CD4-positive, alpha-beta T cell (primary cell): Measurements from ENCODE around the gene LUC7L2. TPM values are rescaled to one million over a fixed set of nuclear protein-coding genes. Genes with fewer than 3 reads are reported as not detected.

ENCODE experiments used
- ATAC-seq: fragments of 200-7000 bp; cut with Tn5 transposase; one replicate; pipeline ENCODE4 v1.10.0; 2022; ENCODE audit warnings: mild to moderate bottlenecking; ENCODE audit not compliant: poor library complexity
- CTCF ChIA-PET: fragments of 350-600 bp; sonication (Branson Sonifier 250); formaldehyde crosslinking; loops from one replicate; lab custom pipeline; 2021; ENCODE audit warnings: antibody characterized with exemption, inconsistent platforms; lab: Charles Lee
- POLR2A ChIA-PET: fragments of 350-600 bp; sonication (Branson Sonifier 250); formaldehyde crosslinking; loops from one replicate; lab custom pipeline; 2021; ENCODE audit warnings: antibody characterized with exemption, inconsistent platforms; lab: Charles Lee
- DNase-seq, 14 experiments: peaks; one replicate each; pipeline ENCODE4 v3.0.0-alpha.2; 2013 to 2020; ENCODE audit warnings: mixed read lengths in 2 of 14
- H3K27ac ChIP-seq, 2 donors: one replicate each; pipeline versions ENCODE4 v1.5.1 to v1.7.0; 2013; ENCODE audit warnings: low read length in 2 of 2, low read depth in 1 of 2, mild to moderate bottlenecking in 1 of 2
- H3K27me3 ChIP-seq, 2 experiments: 1 replicate in 1 of 2; 2 replicates in 1 of 2; pipeline versions ENCODE4 v1.6.1 to v1.7.0; 2013; ENCODE audit warnings: low read length in 2 of 2, control low read depth in 1 of 2, mild to moderate bottlenecking in 1 of 2, moderate library complexity in 1 of 2; ENCODE audit not compliant: insufficient read depth in 2 of 2, control insufficient read depth in 1 of 2
- H3K36me3 ChIP-seq: one replicate; pipeline ENCODE4 v1.6.1; 2013; ENCODE audit warnings: low read length, control low read depth; ENCODE audit not compliant: insufficient read depth
- H3K4me1 ChIP-seq: one replicate; pipeline ENCODE4 v1.6.1; 2013; ENCODE audit warnings: low read length, control low read depth; ENCODE audit not compliant: insufficient read depth
- H3K4me3 ChIP-seq: one replicate; pipeline ENCODE4 v1.5.1; 2013; ENCODE audit warnings: mild to moderate bottlenecking, low read length, moderate library complexity
- H3K9me3 ChIP-seq, 2 experiments: 1 replicate in 1 of 2; 2 replicates in 1 of 2; pipeline versions ENCODE4 v1.6.1 to v1.7.0; 2013; ENCODE audit warnings: low read length in 2 of 2, mild to moderate bottlenecking in 2 of 2, control low read depth in 1 of 2, moderate library complexity in 1 of 2; ENCODE audit not compliant: control insufficient read depth in 1 of 2, insufficient read depth in 1 of 2
- H3K27ac Mint-ChIP-seq: one replicate; pipeline ENCODE4 v1.8.0; 2020; ENCODE audit warnings: mixed read lengths
- H3K27me3 Mint-ChIP-seq: one replicate; pipeline ENCODE4 v1.8.0; 2021; ENCODE audit warnings: mixed read lengths
- H3K36me3 Mint-ChIP-seq: one replicate; pipeline ENCODE4 v1.8.0; 2021; ENCODE audit warnings: low read depth, mixed read lengths
- H3K4me1 Mint-ChIP-seq: one replicate; pipeline ENCODE4 v1.8.0; 2021; ENCODE audit warnings: low read depth, mixed read lengths
- H3K4me3 Mint-ChIP-seq: one replicate; pipeline ENCODE4 v1.8.0; 2020; ENCODE audit warnings: mild to moderate bottlenecking, mixed read lengths
- H3K9me3 Mint-ChIP-seq: one replicate; pipeline ENCODE4 v1.8.0; 2020; ENCODE audit warnings: mixed read lengths
- intact Hi-C, 2 experiments: fragments of 100-400 bp; cut with DNase I in 1 of 2; cut with micrococcal nuclease in 1 of 2; formaldehyde crosslinking; loops; one replicate each; pipeline versions ENCODE4 v1.15.1 to v1.9.0; 2023 to 2025; cut with DNase I, micrococcal nuclease
- total RNA-seq, 174 experiments: library from RNA in 2 of 174; stranded (reverse) in 2 of 174; gene quantifications; one replicate each; pipeline ENCODE4 v1.2.3 and lab custom pipeline; 2021 to 2026
- TF ChIP-seq, protein P1 (sequence below): fragments of 200-600 bp; IDR thresholded peaks from one replicate; pipeline ENCODE4 v1.8.0; 2022; ENCODE audit warnings: antibody characterized with exemption, mild to moderate bottlenecking

LUC7L2 gene
- total RNA-seq, 2 experiments from 2014 or later, result 177 to 194 TPM

- POLR2A ChIA-PET, result interaction anchor here (1.3 to 1.6 kb wide), 2 partner anchors 11 to 31 kb away, joined by 4 to 6 read pairs; partner anchors contain the start of gene LUC7L2
- Mint-ChIP-seq H3K4me3 (no peak overlapping the region), H3K27ac (no peak overlapping the region), H3K9me3 (no peaks in the 10 kb centered on the region), H3K27me3 (no peaks in the 10 kb centered on the region), H3K36me3 (no peaks in the 10 kb centered on the region), H3K4me1 (peaks cover 16% of the 10 kb centered on the region)
- no peak overlapping the region for H3K27ac ChIP-seq
- no peaks in the 10 kb centered on the region for H3K36me3 ChIP-seq
- TF ChIP-seq, protein P1, sequence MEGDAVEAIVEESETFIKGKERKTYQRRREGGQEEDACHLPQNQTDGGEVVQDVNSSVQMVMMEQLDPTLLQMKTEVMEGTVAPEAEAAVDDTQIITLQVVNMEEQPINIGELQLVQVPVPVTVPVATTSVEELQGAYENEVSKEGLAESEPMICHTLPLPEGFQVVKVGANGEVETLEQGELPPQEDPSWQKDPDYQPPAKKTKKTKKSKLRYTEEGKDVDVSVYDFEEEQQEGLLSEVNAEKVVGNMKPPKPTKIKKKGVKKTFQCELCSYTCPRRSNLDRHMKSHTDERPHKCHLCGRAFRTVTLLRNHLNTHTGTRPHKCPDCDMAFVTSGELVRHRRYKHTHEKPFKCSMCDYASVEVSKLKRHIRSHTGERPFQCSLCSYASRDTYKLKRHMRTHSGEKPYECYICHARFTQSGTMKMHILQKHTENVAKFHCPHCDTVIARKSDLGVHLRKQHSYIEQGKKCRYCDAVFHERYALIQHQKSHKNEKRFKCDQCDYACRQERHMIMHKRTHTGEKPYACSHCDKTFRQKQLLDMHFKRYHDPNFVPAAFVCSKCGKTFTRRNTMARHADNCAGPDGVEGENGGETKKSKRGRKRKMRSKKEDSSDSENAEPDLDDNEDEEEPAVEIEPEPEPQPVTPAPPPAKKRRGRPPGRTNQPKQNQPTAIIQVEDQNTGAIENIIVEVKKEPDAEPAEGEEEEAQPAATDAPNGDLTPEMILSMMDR, result no peak
- no peaks in the 10 kb centered on the region for H3K9me3 ChIP-seq
- H3K4me3 ChIP-seq, result no peak overlapping the region
- DNase-seq, result no peak
- no peaks in the 10 kb centered on the region for H3K4me1 ChIP-seq
- no peak for ATAC-seq
- intact Hi-C loops, result no loop called here
- CTCF ChIA-PET, result no interaction called here
- H3K27me3 ChIP-seq, result no peaks in the 10 kb centered on the region
Observed at GRCh38 chr7:139328375-139328774, 31.3 kb upstream of the LUC7L2 start.

DNA sequence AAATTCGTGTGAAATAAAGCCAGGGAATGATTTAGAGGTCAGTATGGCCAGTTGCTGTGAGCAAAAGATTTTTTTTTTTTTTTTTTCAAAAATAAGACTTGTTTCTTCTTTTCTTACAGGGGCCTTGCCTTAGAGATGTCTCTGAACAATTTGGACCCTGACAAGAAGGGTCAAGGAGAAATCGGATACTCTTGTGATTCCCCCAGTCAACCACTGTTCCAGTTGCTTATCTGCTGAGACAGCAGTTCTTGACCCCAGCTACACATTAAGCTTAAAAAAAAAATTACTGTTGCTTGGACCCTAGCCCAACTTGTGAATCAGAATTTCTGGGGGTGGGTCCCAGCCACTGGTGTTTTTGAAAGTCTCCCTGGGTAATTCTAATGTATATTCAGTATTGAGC is 30.6 kb upstream of the LUC7L2 start:
- no peaks in the 10 kb centered on the region for H3K27me3 Mint-ChIP-seq
- Histone ChIP-seq H3K4me3 (no peak overlapping the region), H3K27me3 (no peaks in the 10 kb centered on the region), H3K27ac (no peak overlapping the region), H3K9me3 (no peaks in the 10 kb centered on the region), H3K4me1 (no peaks in the 10 kb centered on the region), H3K36me3 (no peaks in the 10 kb centered on the region)
- H3K4me3 Mint-ChIP-seq, result no peak overlapping the region
- no peak for DNase-seq
- no peak overlapping the region for H3K27ac Mint-ChIP-seq
- POLR2A ChIA-PET, result interaction anchor here (0.6 to 1.6 kb wide), 3 partner anchors 10 to 110 kb away, joined by 3 to 6 read pairs (median 4); partner anchors contain the start of gene LUC7L2
- peaks cover 16% of the 10 kb centered on the region for H3K4me1 Mint-ChIP-seq
- no peaks in the 10 kb centered on the region for H3K36me3 Mint-ChIP-seq
- intact Hi-C loops, result no loop called here
- CTCF ChIA-PET, result no interaction called here
- ATAC-seq, result no peak
- TF ChIP-seq, protein P1, result no peak
- H3K9me3 Mint-ChIP-seq, result no peaks in the 10 kb centered on the region

DNA sequence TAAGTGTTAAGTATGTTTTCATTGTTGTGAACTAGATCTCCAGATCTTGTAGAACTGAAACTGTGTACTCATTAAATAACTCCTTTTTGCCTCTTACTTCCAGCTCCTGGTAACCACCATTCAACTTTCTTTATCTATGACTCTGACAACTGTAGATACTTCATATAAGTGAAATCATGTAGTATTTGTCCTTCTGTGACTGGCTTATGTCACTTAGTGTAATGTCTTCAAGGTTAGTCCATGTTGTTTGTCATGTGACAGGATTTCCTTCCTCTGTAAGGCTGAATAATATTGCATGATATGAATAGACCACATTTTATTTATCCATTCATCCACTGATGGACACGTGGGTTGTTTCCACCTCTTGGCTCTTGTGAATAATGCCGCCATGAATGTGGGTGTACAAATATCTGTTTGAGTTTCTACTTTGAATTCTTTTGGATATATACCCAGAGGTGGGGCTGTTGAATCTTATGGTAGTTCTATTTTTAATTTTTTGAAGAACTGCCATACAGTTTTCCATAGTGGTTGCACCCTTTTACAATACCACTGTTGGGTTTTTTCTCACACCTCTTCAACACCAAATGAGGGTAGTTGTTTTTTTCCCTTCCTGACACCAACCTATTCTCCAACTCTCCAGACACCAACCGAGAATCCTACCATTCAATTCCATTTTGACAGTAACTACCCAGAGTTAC is 29.2 kb upstream of the LUC7L2 start:
- H3K4me3 Mint-ChIP-seq, result no peak overlapping the region
- Histone ChIP-seq H3K9me3 (no peaks in the 10 kb centered on the region), H3K27me3 (no peaks in the 10 kb centered on the region), H3K36me3 (no peaks in the 10 kb centered on the region), H3K27ac (no peak overlapping the region), H3K4me3 (no peak overlapping the region), H3K4me1 (no peaks in the 10 kb centered on the region)
- H3K4me1 Mint-ChIP-seq, result peaks cover 16% of the 10 kb centered on the region
- no peaks in the 10 kb centered on the region for H3K27me3 Mint-ChIP-seq
- peak overlapping the region; percentile 16 for H3K27ac Mint-ChIP-seq
- ChIA-PET CTCF (interaction anchor here (0.6 kb wide), 1 partner anchor 1138 kb away, joined by 3 read pairs; no protein-coding TSS in a partner anchor), POLR2A (no interaction called here)
- DNase-seq, result peak in 1 of 14 experiments; percentile 26
- no peaks in the 10 kb centered on the region for H3K36me3 Mint-ChIP-seq
- H3K9me3 Mint-ChIP-seq, result no peaks in the 10 kb centered on the region
- intact Hi-C loops, result loop anchor here in 1 of 2 experiments (10.0 kb wide), 1 partner anchor 436 kb away; no protein-coding TSS in a partner anchor
- no peak for ATAC-seq
- TF ChIP-seq, protein P1, result no peak
